ENCODE results near the gene FGFR1OP2.

DNA sequence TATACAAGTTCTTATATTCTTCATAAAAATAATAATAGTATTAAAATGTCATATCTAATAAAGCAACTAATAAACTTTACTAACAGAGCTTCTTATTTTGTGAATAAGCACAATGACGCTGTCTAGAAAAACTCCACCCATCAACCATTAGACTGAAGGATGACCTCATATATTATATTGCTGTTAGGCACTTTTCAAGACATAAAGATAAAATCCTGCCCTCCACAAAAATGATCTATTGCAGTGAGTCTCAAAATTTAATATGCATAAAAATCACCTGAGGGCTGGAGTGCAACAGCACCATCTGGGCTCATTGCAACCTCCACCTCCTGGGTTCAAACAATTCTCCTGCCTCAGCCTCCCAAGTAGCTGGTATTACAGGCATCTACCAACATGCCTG lies 55.8 kb downstream of the FGFR1OP2 start:
- TF ChIP-seq ZNF274 (IDR thresholded peaks at IDR 0.05; ENCODE audit: low read length) (no peak), ZNF274 (tag by site-specific recombination; IDR thresholded peaks at IDR 0.05; ENCODE audit: borderline replicate concordance) (no peak), ZNF37A (tag by site-specific recombination; IDR thresholded peaks at IDR 0.05) (no peak), ZNF292 (tag by site-specific recombination; IDR thresholded peaks at IDR 0.05; ENCODE audit: borderline replicate concordance, low read depth) (no peak), ZSCAN16 (tag by site-specific recombination; IDR thresholded peaks at IDR 0.05) (no peak), OSR2 (tag by site-specific recombination; IDR thresholded peaks at IDR 0.05) (no peak), YY1 (tag by site-specific recombination; IDR thresholded peaks at IDR 0.05) (no peak), ZNF426 (tag by site-specific recombination; IDR thresholded peaks at IDR 0.05) (no peak), ZNF19 (tag by site-specific recombination; IDR thresholded peaks at IDR 0.05; ENCODE audit: low read depth) (no peak), FEZF1 (tag by site-specific recombination; IDR thresholded peaks at IDR 0.05) (peak; percentile 48)
- TF ChIP-seq, protein P1, sequence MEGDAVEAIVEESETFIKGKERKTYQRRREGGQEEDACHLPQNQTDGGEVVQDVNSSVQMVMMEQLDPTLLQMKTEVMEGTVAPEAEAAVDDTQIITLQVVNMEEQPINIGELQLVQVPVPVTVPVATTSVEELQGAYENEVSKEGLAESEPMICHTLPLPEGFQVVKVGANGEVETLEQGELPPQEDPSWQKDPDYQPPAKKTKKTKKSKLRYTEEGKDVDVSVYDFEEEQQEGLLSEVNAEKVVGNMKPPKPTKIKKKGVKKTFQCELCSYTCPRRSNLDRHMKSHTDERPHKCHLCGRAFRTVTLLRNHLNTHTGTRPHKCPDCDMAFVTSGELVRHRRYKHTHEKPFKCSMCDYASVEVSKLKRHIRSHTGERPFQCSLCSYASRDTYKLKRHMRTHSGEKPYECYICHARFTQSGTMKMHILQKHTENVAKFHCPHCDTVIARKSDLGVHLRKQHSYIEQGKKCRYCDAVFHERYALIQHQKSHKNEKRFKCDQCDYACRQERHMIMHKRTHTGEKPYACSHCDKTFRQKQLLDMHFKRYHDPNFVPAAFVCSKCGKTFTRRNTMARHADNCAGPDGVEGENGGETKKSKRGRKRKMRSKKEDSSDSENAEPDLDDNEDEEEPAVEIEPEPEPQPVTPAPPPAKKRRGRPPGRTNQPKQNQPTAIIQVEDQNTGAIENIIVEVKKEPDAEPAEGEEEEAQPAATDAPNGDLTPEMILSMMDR (tag by site-specific recombination; IDR thresholded peaks at IDR 0.05): no peak
- TF ChIP-seq, protein P2, sequence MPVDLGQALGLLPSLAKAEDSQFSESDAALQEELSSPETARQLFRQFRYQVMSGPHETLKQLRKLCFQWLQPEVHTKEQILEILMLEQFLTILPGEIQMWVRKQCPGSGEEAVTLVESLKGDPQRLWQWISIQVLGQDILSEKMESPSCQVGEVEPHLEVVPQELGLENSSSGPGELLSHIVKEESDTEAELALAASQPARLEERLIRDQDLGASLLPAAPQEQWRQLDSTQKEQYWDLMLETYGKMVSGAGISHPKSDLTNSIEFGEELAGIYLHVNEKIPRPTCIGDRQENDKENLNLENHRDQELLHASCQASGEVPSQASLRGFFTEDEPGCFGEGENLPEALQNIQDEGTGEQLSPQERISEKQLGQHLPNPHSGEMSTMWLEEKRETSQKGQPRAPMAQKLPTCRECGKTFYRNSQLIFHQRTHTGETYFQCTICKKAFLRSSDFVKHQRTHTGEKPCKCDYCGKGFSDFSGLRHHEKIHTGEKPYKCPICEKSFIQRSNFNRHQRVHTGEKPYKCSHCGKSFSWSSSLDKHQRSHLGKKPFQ (tag by site-specific recombination; IDR thresholded peaks at IDR 0.05): no peak
